Breast epithelium (tissue), 4 donors: Measurements from ENCODE around the gene ZPBP2. TPM values are rescaled to one million over a fixed set of nuclear protein-coding genes. Genes with fewer than 3 reads are reported as not detected.
"Not testable (repeated sequence)": the region's sequence is repeated elsewhere in the genome, so short reads cannot be mapped to it uniquely, and the experiment has no call there.

Experiments used
- DNase-seq, 2 donors: peaks; one replicate each; pipeline ENCODE4 v3.0.0-alpha.2; 2019; ENCODE audit warnings: low spot score in 2 of 2
- H3K27ac ChIP-seq, 2 donors: fragments of 200-600 bp; sonication (generic) in 1 of 2; one replicate each; pipeline ENCODE4 v1.5.1; 2016 to 2019; ENCODE audit warnings: mild to moderate bottlenecking in 1 of 2
- H3K27me3 ChIP-seq, 2 donors: fragments of 200-600 bp; sonication (generic) in 1 of 2; one replicate each; pipeline versions ENCODE4 v1.5.1 to v1.6.0; 2017 to 2019; ENCODE audit warnings: control low read depth in 1 of 2, mild to moderate bottlenecking in 1 of 2
- H3K36me3 ChIP-seq: fragments of 200-600 bp; one replicate; pipeline ENCODE4 v1.5.1; 2019
- H3K4me1 ChIP-seq, 2 donors: fragments of 200-600 bp; sonication (generic); one replicate each; pipeline ENCODE4 v1.5.1; 2016 to 2019; ENCODE audit warnings: control low read depth in 1 of 2
- H3K4me3 ChIP-seq, 3 donors: fragments of 200-600 bp; sonication (generic); 1 replicate in 2 of 3; 2 replicates in 1 of 3; pipeline ENCODE4 v1.5.1; 2016 to 2019; ENCODE audit warnings: mild to moderate bottlenecking in 3 of 3, moderate library complexity in 2 of 3
- H3K9me3 ChIP-seq, 2 donors: fragments of 200-600 bp; sonication (generic) in 1 of 2; one replicate each; pipeline ENCODE4 v1.5.1; 2016 to 2019; ENCODE audit warnings: control low read depth in 1 of 2
- CTCF ChIP-seq, 3 donors: fragments of 450-650 bp; IDR thresholded peaks; one replicate each; pipeline ENCODE4 v1.5.1; 2016 to 2017; ENCODE audit warnings: antibody characterized with exemption in 3 of 3, mild to moderate bottlenecking in 3 of 3, moderate library complexity in 3 of 3
- POLR2A ChIP-seq: fragments of 450-650 bp; IDR thresholded peaks from one replicate; pipeline ENCODE4 v1.6.1; 2016; ENCODE audit warnings: antibody characterized with exemption, mild to moderate bottlenecking, moderate library complexity
- POLR2AphosphoS5 ChIP-seq, 3 donors: sonication (generic); formaldehyde crosslinking; IDR thresholded peaks; one replicate each; pipeline ENCODE4 v1.6.1; 2017; ENCODE audit warnings: antibody characterized with exemption in 3 of 3
- intact Hi-C: fragments of 100-400 bp; cut with DNase I; formaldehyde crosslinking; loops from one replicate; pipeline ENCODE4 v1.15.1; 2023; ENCODE audit warnings: low total_unique reads
- total RNA-seq, 3 donors: library from RNA; depleted of rRNA; stranded (reverse); fragments of >200 nt; gene quantifications; one replicate each; pipeline ENCODE4 v1.1.0, GENCODE V29; 2016

ZPBP2 gene
- total RNA-seq, 3 donors from 2014 or later, result not detected

- Histone ChIP-seq H3K36me3 (no peaks in the 10 kb centered on the region), H3K27me3 (no peaks in the 10 kb centered on the region), H3K27ac (no peak overlapping the region), H3K4me3 (no peak overlapping the region), H3K9me3 (no peaks in the 10 kb centered on the region), H3K4me1 (no peaks in the 10 kb centered on the region)
- no peak for DNase-seq
- intact Hi-C loops, result no loop called here
- TF ChIP-seq POLR2A (no peak), CTCF (IDR thresholded peaks at IDR 0.05) (no peak), POLR2AphosphoS5 (IDR thresholded peaks at IDR 0.05) (no peak)
These were observed 30.1 kb downstream of the ZPBP2 start for GRCh38 chr17:39898088-39898487.

GRCh38 chr17:39899215-39899614, 31.2 kb downstream of the ZPBP2 start:
- TF ChIP-seq POLR2A (no peak), POLR2AphosphoS5 (IDR thresholded peaks at IDR 0.05) (no peak), CTCF (IDR thresholded peaks at IDR 0.05) (no peak)
- no peaks in the 10 kb centered on the region for H3K9me3 ChIP-seq
- no peaks in the 10 kb centered on the region for H3K36me3 ChIP-seq
- H3K27me3 ChIP-seq, result no peaks in the 10 kb centered on the region
- H3K4me1 ChIP-seq, result no peaks in the 10 kb centered on the region
- intact Hi-C loops, result no loop called here
- no peak overlapping the region for H3K27ac ChIP-seq
- H3K4me3 ChIP-seq, result no peak overlapping the region
- DNase-seq, result no peak

GRCh38 chr17:39902027-39902426, 34.0 kb downstream of the ZPBP2 start:
- H3K4me1 ChIP-seq, H3K27ac ChIP-seq, H3K9me3 ChIP-seq, H3K27me3 ChIP-seq, intact Hi-C loops, H3K36me3 ChIP-seq, DNase-seq, H3K4me3 ChIP-seq: not testable (repeated sequence)

- Histone ChIP-seq H3K9me3 (no peaks in the 10 kb centered on the region), H3K36me3 (no peaks in the 10 kb centered on the region), H3K4me1 (no peaks in the 10 kb centered on the region), H3K27ac (no peak overlapping the region), H3K4me3 (no peak overlapping the region), H3K27me3 (no peaks in the 10 kb centered on the region)
- TF ChIP-seq POLR2A, result no peak
- no peak for TF ChIP-seq POLR2AphosphoS5 (IDR thresholded peaks at IDR 0.05)
- DNase-seq, result no peak
- intact Hi-C loops, result no loop called here
These were observed 35.3 kb downstream of the ZPBP2 start for GRCh38 chr17:39903158-39903884.

GRCh38 chr17:39904990-39905288, 36.9 kb downstream of the ZPBP2 start:
- intact Hi-C loops, result no loop called here
- Histone ChIP-seq H3K36me3 (no peaks in the 10 kb centered on the region), H3K4me1 (no peaks in the 10 kb centered on the region), H3K9me3 (no peaks in the 10 kb centered on the region), H3K4me3 (no peak overlapping the region), H3K27me3 (no peaks in the 10 kb centered on the region), H3K27ac (no peak overlapping the region)
- no peak for DNase-seq
- TF ChIP-seq POLR2A, result no peak
- no peak for TF ChIP-seq POLR2AphosphoS5 (IDR thresholded peaks at IDR 0.05)
- no peak for TF ChIP-seq CTCF (IDR thresholded peaks at IDR 0.05)

- TF ChIP-seq CTCF (IDR thresholded peaks at IDR 0.05), result no peak
- TF ChIP-seq POLR2A, result no peak
- no peak for TF ChIP-seq POLR2AphosphoS5 (IDR thresholded peaks at IDR 0.05)
- H3K4me3 ChIP-seq, result no peak overlapping the region
- H3K4me1 ChIP-seq, result no peaks in the 10 kb centered on the region
- no peak overlapping the region for H3K27ac ChIP-seq
- no peaks in the 10 kb centered on the region for H3K9me3 ChIP-seq
- no peak for DNase-seq
- no peaks in the 10 kb centered on the region for H3K36me3 ChIP-seq
- H3K27me3 ChIP-seq, result no peaks in the 10 kb centered on the region
- intact Hi-C loops, result no loop called here
These were observed 40.9 kb downstream of the ZPBP2 start for GRCh38 chr17:39908789-39909352.
